Activated T-helper 9 cell treated with anti-CD3 and anti-CD28 coated beads, Interleukin-2, amount 50 U/mL, for 16 hours (primary cell): Measurements from ENCODE around the gene MAP2K2.

ENCODE experiments used
- DNase-seq: peaks from one replicate; pipeline ENCODE4 v3.0.0-alpha.2; 2020; ENCODE audit warnings: low read depth

MAP2K2 gene

GRCh38 chr19:4099041-4099764, 24.7 kb downstream of the MAP2K2 start:
- DNase-seq: no peak

DNA sequence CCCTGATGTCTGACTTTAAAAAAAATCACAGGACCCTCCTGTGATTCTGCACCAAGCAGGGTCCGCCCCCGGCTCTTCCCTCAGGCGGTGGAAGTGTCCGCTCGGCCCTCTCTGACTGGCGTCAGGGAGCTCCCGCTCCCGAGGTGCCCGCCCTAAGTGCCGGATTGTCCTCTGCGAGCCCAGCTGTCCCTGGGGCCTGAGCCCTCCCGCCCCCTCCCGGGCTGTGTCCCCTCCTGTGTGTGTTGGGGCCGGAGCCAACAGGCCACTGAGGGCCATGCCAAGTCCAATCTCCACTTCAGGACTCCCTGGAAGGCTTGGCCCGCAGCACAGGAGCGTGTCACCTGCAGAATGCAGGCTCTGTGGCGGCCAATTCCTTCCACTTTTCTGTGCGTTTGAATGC, 25.4 kb downstream of the MAP2K2 start:
- no peak for DNase-seq

- no peak for DNase-seq
Observed at GRCh38 chr19:4097501-4097900, 26.4 kb downstream of the MAP2K2 start.

GRCh38 chr19:4096049-4096892, 27.7 kb downstream of the MAP2K2 start:
- no peak for DNase-seq

DNA sequence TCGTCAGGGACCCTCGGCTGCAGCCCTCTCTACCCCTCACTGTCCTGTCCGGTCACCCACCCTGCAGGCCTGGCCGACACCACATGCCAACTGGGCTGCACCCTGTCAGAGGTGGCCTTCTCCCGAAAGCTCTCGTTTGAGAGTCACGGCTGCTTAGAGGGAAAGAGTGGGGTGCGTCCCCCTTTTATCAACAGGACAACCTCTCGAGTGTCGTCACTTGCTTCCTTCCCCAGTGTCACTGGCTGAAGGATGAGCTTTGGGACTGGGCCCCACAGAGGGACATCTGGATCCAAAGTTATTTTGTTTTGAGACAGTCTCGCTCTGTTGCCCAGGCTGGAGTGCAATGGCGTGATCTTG, 28.5 kb downstream of the MAP2K2 start:
- DNase-seq: no peak

GRCh38 chr19:4094761-4095487, 29.0 kb downstream of the MAP2K2 start:
- no peak for DNase-seq

- no peak for DNase-seq
Observed at GRCh38 chr19:4094291-4094690, 29.6 kb downstream of the MAP2K2 start.

DNA sequence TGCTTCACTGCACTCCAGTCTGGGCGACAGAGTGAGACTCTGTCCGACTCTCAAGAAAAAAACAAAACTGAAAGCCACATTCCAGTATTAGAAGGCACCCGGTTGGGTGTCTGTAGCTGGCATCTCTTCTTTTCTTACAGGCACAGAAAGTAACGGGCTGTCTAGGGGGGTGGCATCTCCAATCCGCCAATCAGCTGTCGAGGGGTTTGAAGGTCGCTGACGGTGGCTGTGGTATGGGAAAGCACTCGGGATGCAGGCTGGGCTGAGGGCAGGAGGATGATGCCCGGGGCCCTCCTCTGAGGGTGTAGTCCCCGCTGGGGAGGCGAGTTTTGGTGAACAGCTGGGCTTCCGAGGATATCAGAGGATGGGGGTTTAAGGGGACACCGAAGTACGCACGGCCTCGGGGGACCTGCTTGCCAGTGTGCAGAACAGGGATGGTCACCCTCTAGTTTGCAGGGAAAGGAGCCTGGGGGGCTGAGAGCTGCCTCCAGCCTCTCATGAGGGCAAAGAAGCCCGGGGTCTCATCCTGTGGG, 30.2 kb downstream of the MAP2K2 start:
- DNase-seq: no peak

DNA sequence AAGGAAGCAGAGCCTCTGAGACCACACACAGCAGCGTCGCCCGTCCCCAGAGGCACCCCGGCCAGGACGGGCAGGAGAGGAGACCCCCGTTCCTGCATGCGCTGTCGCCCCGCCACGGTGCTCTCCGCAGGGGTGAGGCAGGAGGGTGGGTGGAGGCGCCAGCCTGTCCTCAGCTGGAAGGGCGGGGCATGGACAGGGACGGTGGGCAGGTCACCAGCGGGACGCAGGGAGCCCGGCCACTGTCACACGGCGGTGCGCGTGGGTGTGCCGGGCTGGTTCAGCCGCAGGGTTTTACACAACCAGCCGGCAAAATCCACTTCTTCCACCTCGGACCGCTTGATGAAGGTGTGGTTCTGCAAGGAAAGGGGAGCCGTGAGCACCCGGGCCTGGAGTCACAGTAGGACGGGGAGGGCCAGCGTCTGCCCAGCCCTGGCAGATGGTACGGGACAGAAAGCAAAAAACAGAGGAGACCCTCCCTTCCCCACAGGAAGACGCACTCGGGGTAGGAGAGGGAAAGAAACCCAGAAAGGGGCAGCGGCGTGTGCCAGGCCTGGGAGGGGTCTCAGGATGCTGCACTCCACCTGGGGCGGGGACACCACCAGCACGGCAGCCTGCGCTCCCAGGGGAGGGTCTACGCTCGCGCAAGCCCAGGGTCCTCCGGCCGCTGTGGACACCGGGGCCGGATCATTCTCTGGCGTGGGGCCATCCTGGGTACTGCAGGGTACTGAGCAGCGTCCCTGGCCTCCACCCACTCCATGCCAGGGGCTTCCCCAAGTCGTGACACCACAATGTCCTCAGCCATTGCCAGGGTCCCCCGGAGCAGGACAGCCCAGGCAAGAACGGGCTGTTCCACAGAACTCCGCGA, 33.3 kb downstream of the MAP2K2 start:
- DNase-seq: no peak

DNA sequence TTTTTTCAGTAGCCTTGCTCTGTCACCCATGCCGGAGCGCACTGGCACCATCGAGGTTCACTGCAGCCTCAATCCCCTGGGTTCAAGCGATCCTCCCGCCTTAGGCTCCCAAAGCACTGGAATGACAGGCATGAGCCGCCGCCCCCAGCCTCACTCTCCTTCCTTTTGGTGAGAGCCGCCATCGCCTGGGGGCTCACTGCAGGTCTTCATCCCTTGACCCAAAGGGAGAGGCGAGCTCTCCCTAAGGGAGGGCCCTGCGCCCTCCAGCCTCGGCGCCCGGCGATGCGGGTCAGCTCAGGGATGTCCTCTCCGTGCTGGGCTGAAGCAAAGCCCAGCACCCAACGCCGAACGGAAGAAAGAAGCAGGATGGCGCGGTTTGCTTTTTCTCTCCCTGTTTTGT, 34.0 kb downstream of the MAP2K2 start:
- DNase-seq: no peak

DNA sequence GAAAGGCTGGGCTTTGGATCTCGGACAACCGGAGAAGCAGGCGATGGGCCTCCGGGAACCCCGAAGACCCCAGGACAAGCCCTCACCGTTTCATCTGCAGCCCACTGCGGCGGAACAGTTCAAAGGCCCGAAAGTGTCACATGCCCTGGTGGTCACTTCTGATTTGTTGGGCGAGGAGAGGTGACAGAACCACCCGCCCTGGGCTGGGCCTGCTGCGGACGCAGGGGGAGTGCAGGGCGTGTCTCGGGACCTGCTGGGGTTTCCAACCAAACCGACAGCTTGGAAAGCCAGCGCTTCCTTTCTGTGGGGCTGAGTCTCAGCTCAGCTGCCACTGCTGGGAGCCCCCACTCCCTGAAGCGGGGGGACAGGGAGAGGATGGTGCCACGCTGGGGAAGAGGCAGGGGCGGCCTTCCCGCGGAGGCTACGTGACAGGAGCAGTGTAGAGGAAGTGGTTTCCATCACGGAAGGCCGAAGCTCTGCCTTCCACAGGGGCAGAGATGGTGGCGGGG, 34.5 kb downstream of the MAP2K2 start:
- no peak for DNase-seq

DNA sequence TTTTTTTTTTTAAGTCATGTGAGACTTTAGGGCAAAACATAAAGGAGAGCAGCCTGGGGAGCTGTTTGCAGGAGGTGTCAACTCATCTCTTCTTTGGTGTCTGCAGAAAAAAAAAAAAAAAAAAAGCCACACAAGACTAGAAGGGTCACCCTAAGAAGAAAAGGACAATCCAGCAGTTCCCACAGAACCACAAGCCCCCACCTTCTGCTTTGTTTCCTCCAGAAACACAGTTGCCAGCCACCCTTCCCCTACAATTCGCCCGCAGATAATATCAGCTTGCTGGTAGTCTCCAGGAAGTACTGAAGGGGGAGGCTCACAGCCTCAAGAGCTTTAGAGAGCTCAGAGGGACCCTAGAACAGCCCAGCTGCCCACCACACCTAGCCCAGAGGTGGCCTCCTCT, 34.9 kb downstream of the MAP2K2 start:
- DNase-seq: no peak

DNA sequence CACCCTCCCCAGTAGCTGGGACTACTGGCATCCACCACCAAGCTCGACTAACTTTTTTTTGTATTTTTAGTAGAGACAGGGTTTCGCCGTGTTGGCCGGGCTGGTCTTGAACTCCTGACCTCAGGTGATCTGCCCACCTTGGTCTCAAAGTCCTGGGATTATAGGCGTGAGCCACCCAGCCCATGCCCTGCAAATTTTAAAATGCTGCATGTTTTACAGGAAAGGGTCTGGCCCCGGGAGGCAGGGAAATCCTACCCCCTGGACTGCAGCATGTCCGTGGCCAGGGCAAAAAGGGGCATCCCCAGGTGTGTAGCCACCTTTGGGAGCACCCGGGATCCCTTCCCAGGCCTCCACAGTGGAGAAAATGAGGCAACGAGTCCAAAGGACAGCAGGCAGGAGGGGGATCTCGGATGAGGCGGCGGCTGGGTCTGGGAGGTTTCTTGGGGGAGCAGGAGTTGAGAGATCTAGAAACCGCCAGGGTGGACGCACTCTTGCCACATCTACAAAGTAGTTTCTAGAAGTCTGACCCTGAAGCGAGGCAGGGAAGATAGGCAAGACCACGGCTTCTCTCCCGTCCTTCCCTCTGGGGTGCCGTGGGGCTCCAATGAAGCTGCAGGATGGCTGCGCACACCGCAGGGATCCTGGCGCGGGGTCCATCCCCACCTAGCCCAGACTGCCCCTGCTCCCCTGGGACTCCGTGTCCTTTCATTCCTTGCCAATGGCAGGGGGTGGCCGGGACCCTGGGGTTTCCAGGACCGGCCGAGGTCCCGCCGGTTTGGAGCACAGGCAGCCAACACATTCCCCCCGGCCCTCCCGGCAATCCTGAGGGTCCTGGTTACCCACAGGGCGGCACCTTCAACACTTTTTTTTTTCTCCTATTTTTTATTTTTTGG, 35.9 kb downstream of the MAP2K2 start:
- DNase-seq: no peak

GRCh38 chr19:4086411-4086867, 37.5 kb downstream of the MAP2K2 start:
- no peak for DNase-seq

DNA sequence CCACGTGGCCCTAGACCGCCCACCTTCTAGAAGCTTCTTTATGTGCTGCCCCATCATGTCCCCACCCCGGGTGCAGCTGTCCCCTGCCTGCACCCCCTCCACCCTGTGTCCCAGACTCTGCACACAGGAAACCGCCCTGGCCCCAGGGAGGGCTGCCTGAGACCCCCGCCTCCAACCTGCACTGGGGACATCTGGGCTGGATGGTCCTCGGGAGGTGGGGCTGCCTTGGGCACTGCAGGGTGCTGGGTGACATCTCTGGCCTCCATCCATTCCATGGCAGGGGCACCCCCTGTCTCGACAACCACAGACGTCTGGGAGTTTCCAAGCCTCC, 39.4 kb downstream of the MAP2K2 start:
- DNase-seq: no peak

- no peak for DNase-seq
Observed at GRCh38 chr19:4083677-4084546, 40.0 kb downstream of the MAP2K2 start.

DNA sequence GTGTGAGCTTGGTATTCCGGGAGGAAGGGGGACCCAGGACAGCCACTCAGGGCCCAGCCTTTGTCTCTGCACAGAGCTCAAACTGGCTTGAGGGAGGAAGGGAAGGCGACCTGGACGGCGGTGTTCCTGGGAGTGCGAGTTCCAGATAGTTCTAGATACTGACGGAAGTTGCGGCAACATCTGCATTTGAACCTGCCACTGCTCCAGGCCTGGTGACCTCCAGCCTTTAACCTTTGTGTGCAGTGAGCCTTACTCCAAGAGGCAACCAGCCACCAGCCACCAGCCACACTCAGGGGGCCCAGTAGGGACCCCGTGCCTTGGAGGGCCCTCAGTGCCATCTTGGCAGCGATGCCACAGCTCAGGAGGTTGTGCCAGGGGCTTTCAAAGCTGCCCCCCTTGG, 41.8 kb downstream of the MAP2K2 start:
- DNase-seq: no peak

GRCh38 chr19:4081441-4082129, 42.3 kb downstream of the MAP2K2 start:
- DNase-seq: no peak

- DNase-seq: no peak
Observed at GRCh38 chr19:4080473-4080872, 43.4 kb downstream of the MAP2K2 start.
